ES-I3 (cell line): ENCODE measurements around the gene TCF12.

Experiments
- H3K36me3 ChIP-seq: 2 replicates; pipeline ENCODE4 v1.6.1; 2013; ENCODE audit warnings: mild to moderate bottlenecking, low read length, control low read depth, moderate library complexity; ENCODE audit not compliant: insufficient read depth
- H3K4me1 ChIP-seq: 2 replicates; pipeline ENCODE4 v1.6.1; 2013; ENCODE audit warnings: mild to moderate bottlenecking, control low read depth, low read length; ENCODE audit not compliant: insufficient read depth
- H3K9ac ChIP-seq: 2 replicates; pipeline ENCODE4 v1.6.1; 2013; ENCODE audit warnings: low read depth, mild to moderate bottlenecking, low read length, moderate library complexity
- H3K9me3 ChIP-seq: 2 replicates; pipeline ENCODE4 v1.6.1; 2013; ENCODE audit warnings: mild to moderate bottlenecking, low read length, moderate library complexity; ENCODE audit not compliant: control insufficient read depth, insufficient read depth

The TCF12 gene

GRCh38 chr15:56892659-56893363, 25.6 kb upstream of the TCF12 start:
- H3K36me3 ChIP-seq, result no peaks in the 10 kb centered on the region

DNA sequence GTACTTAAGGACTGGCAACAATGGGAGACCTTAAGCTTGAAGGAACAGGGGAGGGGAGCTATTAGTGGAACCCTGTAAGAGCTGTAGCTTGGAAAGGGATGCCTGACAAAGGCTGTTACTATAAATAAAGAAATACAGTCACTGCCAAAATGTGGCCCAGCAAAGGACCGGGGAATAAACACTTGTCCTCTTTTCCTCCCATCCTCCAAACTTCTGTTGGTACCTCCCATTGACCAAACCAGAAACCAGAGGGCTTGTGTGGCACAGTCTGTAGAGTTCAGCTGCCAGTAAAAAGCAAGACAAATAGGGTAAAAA, 25.1 kb upstream of the TCF12 start:
- no peaks in the 10 kb centered on the region for H3K9me3 ChIP-seq
- no peaks in the 10 kb centered on the region for H3K4me1 ChIP-seq
- no peaks in the 10 kb centered on the region for H3K36me3 ChIP-seq
- H3K9ac ChIP-seq, result no peak overlapping the region

More at GRCh38 chr15:56892659-56893363, 25.6 kb upstream of the TCF12 start:
- no peak overlapping the region for H3K9ac ChIP-seq
- no peaks in the 10 kb centered on the region for H3K4me1 ChIP-seq
- no peaks in the 10 kb centered on the region for H3K9me3 ChIP-seq

DNA sequence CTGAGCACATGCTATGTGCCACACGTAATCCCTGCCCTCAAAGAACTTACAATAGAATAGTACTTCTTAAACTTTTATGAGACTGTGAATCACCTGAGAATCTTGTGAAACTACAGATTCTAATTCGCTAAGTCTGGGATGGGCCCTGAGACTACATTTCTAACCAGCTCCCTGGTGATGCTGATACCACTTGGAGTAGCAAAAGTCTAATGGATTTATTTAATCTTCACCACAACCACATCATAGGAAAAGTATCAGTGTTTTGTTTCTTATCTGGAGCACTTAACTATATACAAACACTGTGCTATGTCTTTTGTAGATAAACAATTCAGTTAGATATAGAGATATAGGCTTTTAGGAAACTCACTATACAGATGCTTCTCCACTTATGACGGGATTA, 23.8 kb upstream of the TCF12 start:
- Histone ChIP-seq H3K9me3 (no peaks in the 10 kb centered on the region), H3K4me1 (no peaks in the 10 kb centered on the region), H3K9ac (no peak overlapping the region), H3K36me3 (no peaks in the 10 kb centered on the region)

- no peaks in the 10 kb centered on the region for H3K36me3 ChIP-seq
- no peaks in the 10 kb centered on the region for H3K4me1 ChIP-seq
- H3K9ac ChIP-seq, result no peak overlapping the region
- H3K9me3 ChIP-seq, result no peaks in the 10 kb centered on the region
Observed at GRCh38 chr15:56901931-56902330, 16.5 kb upstream of the TCF12 start.

- Histone ChIP-seq H3K9me3 (no peaks in the 10 kb centered on the region), H3K36me3 (no peaks in the 10 kb centered on the region), H3K9ac (no peak overlapping the region), H3K4me1 (no peaks in the 10 kb centered on the region; the same call in 1 of the 2 replicates)
Observed at GRCh38 chr15:56906766-56907165, 11.7 kb upstream of the TCF12 start.

GRCh38 chr15:56910801-56911200, 7.6 kb upstream of the TCF12 start:
- Histone ChIP-seq H3K4me1 (no peaks in the 10 kb centered on the region; the same call in 1 of the 2 replicates), H3K36me3 (no peaks in the 10 kb centered on the region), H3K9me3 (no peaks in the 10 kb centered on the region), H3K9ac (no peak overlapping the region)

DNA sequence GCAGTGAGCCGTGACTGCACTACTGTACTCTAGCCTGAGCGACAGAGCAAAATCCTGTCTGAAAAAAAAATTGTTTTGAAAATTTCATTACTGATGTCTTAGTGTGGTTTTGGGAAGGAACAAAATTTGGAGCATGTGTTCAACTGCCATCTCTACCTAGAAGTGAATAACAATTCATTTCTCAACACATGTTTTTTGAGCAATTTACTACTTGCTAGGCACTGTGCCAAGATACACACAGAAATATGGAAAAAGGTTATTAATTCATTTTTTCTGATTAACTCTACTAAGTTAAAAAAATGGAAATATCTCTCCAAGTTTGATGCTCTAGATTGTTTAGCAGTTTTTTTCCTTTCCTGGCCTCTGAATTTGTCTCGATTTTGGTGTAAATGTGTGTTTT, 5.2 kb upstream of the TCF12 start:
- H3K9me3 ChIP-seq, result no peaks in the 10 kb centered on the region
- no peaks in the 10 kb centered on the region; the same call in 1 of the 2 replicates for H3K4me1 ChIP-seq
- H3K36me3 ChIP-seq, result no peaks in the 10 kb centered on the region
- no peak overlapping the region for H3K9ac ChIP-seq

- H3K9ac ChIP-seq, result no peak overlapping the region
- no peaks in the 10 kb centered on the region for H3K9me3 ChIP-seq
- H3K4me1 ChIP-seq, result no peaks in the 10 kb centered on the region; the same call in 1 of the 2 replicates
- no peaks in the 10 kb centered on the region for H3K36me3 ChIP-seq
Observed at GRCh38 chr15:56913670-56914069, 4.8 kb upstream of the TCF12 start.

DNA sequence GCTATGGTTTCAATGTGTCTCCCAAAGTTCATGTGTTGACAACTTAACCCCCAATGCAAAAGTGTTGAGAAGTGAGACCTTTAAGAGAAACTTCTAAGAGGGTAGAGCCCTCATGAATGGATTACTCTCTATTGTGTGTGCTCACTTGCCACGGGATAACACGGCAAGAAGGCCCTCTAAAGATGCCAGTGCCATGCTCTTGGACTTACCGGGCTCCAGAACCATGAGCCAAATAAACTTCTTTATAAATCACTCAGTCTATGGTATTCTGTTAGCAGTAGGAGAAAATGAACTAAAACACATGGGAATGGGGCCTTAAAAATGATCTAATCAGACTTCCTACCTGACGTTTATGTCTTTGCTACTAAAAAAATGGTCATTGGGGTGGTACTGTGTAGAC, 2.6 kb upstream of the TCF12 start:
- Histone ChIP-seq H3K4me1 (no peaks in the 10 kb centered on the region), H3K36me3 (no peaks in the 10 kb centered on the region), H3K9ac (no peak overlapping the region), H3K9me3 (no peaks in the 10 kb centered on the region)

GRCh38 chr15:56916825-56917477, 1.5 kb upstream of the TCF12 start:
- Histone ChIP-seq H3K9me3 (no peaks in the 10 kb centered on the region), H3K4me1 (no peaks in the 10 kb centered on the region), H3K36me3 (no peaks in the 10 kb centered on the region), H3K9ac (peak overlapping the region; percentile 80; the same call in 1 of the 2 replicates)

- no peaks in the 10 kb centered on the region for H3K9me3 ChIP-seq
- no peaks in the 10 kb centered on the region for H3K4me1 ChIP-seq
- no peaks in the 10 kb centered on the region for H3K36me3 ChIP-seq
- H3K9ac ChIP-seq, result peak overlapping the region; percentile 80
Observed at GRCh38 chr15:56917652-56918045, 795 bp upstream of the TCF12 start.

DNA sequence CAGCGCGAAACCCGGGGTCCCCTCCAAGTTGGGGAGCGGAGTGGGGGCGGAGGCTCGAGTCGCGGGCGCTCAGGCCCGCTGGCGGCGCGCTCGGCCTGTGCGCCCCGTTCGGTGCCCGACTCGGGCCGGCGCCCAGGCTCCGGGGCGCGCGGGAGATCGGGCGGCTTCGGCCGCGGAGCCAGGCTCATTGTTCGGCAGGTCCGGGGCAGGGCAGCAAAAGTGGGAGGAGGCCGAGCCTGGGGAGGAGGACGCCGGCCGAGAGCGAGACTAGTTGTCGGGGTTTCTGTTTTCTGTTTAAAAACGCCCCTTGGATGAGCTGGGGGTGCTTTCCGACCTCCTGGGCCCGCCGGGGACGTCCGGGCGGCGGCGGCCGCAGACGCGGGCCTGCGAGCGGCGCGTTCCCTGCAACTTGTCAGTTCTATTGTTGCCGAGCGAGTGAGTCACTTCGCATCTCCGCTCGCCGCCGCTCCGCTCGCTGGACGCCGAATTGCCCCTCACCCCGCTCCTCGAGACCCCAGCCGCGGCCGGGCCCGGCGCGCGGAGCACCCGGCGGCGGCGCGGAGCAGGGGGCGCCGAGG, 676 bp downstream of the TCF12 start:
- Histone ChIP-seq H3K9ac (peak overlapping the region; percentile 80), H3K9me3 (no peaks in the 10 kb centered on the region), H3K36me3 (no peaks in the 10 kb centered on the region), H3K4me1 (no peaks in the 10 kb centered on the region)

DNA sequence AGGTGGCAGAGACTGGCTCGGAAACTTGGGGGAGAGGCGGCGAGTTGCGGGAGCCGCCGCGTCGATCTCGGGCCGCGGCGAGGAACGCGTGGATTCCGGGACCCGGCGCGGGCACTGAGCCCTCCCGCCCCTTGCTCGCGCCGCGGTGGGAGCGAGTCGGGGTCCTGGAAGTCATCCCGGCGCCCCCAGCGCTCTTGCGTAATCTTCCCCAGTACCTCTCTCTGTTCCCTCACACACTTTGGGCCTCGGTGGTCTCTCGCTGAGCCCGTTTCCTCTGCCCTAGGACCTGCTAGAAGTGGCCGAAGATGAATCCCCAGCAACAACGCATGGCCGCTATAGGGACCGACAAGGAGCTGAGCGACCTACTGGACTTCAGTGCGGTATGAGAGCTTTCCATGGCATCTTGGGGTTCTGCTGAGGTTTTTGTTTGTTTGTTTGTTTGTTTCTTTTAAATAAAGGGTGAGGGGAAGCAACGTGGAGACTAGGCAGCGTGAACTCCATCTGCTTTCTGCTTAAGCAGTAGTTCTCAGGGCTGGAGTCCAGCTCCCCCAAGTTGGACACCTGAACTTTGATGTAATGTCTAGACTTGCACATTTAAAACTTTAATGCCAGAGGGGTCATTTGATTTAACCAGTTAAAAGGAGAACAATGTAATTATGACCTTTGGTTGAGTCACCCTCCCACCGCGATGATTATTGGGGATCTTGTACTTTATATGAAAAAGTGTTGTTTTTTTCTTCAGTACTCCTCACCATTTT, 1.3 kb downstream of the TCF12 start:
- Histone ChIP-seq H3K36me3 (no peaks in the 10 kb centered on the region), H3K9me3 (no peaks in the 10 kb centered on the region), H3K9ac (peak overlapping the region; percentile 80), H3K4me1 (no peaks in the 10 kb centered on the region)

DNA sequence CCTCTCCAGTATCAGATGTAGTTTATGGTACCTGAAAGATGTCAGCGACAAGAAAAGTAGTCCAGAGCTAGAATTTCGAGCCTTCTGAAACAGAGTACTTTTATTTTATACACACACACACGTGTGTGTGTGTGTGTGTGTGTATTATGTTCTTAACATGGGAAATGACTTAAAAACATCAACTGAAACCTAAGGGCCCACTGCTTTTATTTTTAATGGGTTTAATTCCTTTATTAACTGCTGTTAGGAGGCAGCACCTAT, 1.9 kb downstream of the TCF12 start:
- peak overlapping the region; percentile 80 for H3K9ac ChIP-seq
- no peaks in the 10 kb centered on the region for H3K4me1 ChIP-seq
- H3K9me3 ChIP-seq, result no peaks in the 10 kb centered on the region
- no peaks in the 10 kb centered on the region for H3K36me3 ChIP-seq

GRCh38 chr15:56923174-56923591, 4.7 kb downstream of the TCF12 start:
- Histone ChIP-seq H3K36me3 (no peaks in the 10 kb centered on the region), H3K9ac (no peak overlapping the region), H3K4me1 (peaks cover 11% of the 10 kb centered on the region), H3K9me3 (no peaks in the 10 kb centered on the region)
